SKM-1 treated with dmso at 0.1 percent for 144 hours (cell line): ENCODE results near the gene ARPC5L.
"Not testable (repeated sequence)": the region's sequence is repeated elsewhere in the genome, so short reads cannot be mapped to it uniquely, and the experiment has no call there.

Experiments used
- DNase-seq: peaks from one replicate; lab custom pipeline; 2025; ENCODE audit not compliant: unreplicated experiment; lab: John Stamatoyannopoulos, UW

ARPC5L gene

DNA sequence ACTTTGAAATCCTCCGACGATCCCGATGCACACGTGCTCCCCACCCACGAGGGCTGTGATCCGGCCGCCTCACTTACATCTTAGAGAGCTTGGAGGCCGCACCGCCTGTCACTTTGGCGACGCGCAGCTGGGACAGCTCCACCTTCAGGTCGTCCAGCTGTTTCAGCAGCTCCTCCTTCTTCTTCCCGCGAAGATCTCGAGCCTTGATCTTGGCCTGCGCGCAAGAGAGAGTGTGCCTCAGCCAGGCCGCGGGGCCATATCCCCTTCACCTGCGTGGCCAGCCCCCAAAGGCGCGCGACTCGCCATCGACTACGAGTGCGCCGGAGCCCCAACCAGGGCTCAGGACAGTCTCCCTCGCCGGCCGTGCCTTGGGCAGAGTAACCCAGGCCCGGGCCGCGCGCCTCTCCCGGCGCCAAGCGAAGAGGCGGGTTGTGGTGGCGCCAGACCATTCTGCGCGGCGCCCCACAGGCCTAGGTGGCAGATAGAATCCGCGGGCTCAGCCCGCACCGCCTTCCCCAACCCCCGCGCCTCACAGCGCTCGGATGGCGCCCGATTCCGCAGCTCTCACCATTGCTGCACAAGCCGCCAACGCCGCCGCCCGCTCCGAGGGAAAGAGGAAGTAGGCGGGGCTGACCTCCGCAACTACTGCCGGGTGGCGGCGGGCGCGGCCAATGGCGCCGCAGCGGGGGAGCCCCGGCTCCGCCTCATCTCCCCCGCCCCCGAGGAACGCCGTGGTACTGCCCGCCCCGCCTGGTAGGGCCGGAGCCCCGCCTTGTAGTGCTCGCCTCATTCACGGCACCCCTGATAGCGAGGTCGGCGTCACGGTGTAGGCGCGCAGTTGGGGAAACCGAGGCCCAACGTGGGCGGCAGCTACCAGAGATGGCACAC, at the start of gene ARPC5L, which contains the start of gene RPL35:
Gene ARPC5L, plus strand, starts transcription at position 789 of the 888 bp plus-strand sequence. CDS start 7,161 bp downstream, outside the sequence.
Gene RPL35, minus strand, starts transcription at position 616 of the 888 bp plus-strand sequence. Its CDS starts 45 bp downstream, at position 571.
- peak; percentile 90 for DNase-seq

DNA sequence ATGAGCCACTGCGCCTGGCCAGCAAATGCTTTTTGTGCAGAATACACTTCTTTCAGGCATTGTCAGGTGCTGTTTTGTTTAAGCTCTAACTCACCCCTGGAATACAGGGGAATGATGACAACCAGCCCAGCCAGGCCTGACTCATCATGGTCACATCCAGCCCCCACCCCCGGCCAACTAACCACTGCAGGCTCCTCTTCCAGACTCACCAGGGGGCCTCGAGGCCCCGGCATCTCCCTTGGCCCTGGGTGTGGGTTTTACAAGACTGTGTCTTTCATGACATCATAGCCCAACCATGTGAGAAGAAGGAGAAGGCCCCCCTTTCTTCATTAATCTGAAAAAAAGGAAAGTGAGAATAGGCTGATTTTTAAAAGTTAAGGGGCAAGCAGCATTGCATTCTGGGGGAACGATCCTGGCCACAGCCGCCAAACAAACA, 49.5 kb upstream of the ARPC5L start:
- no peak for DNase-seq

DNA sequence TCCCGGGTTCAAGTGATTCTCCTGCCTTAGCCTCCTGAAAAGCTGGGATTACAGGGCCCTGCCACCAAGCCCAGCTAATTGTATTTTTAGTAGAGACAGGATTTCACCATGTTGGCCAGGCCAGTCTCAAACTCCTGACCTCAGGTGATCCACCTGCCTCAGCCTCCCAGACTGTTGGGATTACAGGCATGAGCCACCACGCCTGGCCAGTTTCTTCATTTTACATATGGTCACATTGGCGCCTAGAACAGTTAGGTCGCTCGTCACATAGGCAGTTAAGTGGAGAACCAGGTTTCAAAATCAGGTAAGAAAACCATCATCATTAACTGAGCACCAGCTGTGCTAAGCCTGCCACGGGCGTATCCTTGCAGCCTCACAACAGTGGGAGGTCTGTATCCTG, 48.9 kb upstream of the ARPC5L start:
- DNase-seq, result no peak

DNA sequence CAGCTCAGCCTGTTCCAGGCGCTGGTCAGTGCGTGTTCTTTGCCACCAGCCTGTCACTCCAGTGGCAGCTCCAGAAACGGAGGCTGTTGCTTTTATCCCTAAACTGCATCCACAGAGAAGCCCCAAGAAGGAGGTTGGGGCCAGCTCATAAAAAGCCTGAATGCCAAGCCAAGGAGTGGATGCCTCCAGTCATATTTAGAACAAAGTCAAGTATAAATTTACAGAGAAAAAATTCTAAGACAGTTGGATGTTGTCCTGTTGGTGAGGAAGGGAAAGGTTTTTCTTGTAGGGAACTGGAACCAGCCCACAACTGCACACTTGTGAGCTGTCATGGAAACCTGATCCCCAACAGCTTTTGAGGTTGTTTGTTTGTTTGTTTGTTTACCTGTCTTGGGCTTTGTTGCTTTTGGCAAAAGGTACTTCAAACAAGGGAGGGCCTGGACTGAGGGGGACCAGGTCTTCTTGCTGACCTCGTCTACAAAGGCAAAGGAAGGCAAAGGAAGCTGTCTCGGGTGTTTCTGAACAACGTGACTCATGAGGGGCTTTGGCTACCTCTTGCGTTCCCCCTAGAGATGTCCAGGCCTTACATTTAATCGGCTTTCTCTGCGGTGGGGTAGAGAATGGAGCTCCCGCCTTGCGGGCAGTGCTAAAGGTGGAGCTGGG, 48.3 kb upstream of the ARPC5L start:
- DNase-seq, result no peak

DNA sequence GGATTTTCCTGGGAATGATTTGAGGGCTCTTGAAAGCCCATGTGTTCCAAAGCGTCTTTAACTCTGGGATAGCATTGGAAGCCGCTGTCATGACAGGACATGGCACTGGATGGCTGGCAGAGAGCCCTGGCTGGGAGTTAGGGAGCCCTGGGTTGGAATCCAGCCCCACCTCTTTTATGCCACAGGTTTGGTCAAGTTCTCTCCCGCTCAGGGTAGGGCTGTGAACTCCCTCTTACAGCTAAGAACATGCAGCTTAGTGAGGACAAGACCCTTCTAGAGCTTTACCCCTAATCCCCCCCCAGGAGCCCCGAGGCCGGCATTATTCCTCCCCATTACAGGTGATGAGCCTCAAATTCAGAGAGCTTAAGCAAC, 47.8 kb upstream of the ARPC5L start:
- no peak for DNase-seq

DNA sequence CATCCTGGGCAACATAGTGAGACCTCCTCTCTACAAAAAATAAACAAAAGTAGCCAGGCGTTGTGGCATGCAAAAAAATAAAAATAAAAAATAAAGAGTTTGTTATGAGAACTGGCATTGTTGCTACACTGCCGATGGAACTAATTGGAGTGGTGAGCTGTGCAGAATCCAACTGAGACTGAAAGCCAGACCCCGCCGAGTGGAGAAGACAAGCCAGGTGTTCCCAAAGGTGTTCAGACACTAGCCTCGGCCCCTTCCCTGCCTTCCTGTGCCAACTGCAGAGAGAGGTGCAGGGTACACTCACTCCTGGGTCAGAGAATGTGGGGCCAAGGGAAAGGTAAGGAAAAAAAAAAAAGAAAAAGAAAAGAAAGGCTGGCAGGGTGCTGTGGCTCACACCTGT, 46.3 kb upstream of the ARPC5L start:
- no peak for DNase-seq

DNA sequence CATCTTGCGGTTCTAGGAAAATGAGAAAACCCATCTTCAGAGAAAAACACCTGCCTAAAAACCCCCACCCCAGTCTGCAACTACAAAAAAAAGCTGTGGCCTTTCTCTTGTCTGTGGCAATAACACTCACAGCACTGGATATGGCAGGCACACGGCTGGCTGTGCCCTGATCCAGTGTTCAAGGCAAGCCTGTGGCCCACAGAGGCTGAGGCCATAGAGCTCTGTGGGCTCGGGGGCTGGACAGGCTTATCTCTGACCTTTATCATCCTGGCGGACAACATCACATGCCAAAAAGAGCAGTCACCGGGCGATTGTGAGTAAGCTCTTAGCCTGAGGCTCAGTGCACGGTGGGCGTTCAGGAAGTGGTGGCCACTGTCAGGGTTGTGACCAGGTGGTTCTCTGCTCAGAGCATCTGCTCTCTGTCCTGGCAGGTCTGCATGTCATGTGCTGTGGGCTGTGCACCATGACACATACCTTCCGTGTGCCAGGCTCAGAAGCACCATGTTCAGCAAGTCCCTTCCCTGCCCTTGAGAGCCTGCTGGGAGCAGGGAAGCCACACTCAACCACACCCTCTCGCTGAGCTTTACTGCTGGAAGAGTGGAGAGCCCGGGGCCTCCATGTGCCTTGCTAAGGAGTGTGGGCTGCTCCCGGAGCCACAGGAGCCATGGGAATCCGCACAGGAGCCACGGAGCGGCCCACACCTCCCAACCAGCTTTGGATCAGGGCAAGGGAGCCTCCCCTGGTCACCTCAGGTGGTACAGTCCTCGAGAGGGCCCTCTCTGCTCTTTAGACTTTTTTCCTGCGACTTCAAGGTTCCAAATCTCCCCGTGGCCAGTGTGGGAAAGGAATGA, 43.3 kb upstream of the ARPC5L start:
- peak; percentile 47 for DNase-seq

DNA sequence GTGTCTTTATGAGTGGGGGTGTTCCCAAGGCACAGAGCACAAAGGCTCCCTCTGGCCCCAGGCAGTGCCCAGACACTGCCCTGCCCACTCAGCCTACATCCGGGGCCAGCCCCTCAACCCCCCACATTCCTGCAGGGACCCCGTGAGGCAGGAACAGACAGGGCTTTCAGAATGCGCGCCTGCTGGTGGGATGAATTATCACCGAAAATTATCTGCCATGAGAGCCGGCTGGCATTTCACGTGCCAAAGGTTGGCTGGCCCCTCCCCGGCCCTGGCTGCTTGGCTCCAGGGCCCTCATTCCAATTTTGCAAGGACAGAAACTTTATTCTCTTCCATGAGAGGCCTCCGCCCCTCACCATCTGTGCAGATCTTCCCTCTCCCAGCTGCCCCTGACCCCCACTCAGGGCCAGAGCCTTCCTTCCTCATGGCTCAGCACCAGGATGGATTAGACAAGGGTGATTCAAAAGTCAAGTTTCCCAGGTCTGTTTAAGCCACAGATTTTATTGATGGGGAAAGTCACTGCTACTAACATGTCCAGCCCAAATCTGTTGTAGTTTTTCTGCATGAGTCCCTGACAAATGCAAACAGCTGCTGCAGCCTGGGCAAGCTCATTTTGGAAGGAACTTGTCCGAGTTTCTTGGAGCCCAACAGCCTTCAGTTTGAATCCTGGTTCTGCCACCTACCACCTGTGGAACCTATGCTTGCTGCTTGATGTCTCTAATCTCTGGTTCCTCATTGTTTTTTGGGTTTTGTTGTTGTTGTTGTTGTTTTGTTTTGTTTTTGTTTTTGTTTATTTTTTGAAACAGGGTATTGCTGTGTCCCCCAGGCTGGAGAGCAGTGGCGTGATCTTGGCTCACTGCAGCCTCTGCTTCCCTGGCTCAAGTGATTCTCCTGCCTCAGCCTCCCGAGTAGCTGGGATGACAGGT, 41.0 kb upstream of the ARPC5L start:
- DNase-seq, result no peak

DNA sequence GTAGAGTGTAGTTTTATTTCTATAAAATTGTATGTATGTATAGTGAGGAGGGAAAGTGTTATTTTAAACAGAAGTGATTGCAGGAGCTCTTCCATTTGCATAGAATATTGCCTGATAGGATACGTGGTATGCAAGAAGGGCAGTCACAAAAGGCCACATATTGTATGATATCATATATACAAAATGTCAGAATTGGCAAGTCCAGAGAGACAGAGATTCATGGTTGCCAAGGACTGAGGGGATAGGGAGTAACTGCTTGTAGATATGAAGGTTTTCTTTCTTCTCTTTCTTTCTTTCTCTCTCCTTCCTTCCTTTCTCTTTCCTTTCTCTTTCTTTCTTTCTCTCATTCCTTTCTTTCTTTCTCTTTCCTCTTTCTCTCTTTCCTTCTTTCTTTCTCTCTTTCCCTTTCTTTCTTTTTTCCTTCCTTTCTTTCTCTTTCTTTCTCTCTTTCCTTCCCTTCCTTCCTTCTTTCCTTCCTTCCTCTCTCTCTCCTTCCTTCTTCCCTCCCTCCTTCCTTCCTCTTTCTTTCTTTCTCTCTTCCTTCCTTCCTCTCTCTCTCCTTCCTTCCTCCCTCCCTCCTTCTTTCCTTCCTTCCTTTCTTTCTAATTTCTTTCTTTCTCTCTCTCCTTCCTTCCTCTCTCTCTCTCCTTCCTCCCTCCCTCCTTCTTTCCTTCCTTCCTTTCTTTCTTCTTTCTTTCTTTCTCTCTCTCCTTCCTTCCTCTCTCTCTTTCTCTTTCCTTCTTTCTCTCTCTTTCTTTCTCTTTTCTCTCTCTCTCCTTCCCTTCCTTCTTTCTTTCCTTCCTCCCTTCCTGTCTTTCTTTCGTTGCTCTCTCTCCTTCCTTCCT, 33.2 kb upstream of the ARPC5L start:
- no peak for DNase-seq

DNA sequence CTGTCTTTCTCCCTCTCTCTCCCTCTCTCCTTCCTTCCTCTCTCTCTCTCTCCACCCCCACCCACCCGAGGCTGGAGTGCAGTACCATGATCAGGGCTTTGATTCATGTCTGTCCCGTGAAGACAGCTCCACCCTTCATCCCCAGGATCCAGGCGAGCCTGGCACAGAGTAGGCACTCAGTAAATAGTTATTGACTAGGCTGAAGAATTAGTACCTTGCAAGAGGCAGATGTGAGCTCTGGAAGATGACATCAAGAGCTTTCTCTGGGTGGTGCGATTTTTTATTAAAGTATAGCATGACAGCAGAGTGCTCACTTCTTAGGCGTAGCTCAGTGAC, 32.6 kb upstream of the ARPC5L start:
- DNase-seq, result no peak

DNA sequence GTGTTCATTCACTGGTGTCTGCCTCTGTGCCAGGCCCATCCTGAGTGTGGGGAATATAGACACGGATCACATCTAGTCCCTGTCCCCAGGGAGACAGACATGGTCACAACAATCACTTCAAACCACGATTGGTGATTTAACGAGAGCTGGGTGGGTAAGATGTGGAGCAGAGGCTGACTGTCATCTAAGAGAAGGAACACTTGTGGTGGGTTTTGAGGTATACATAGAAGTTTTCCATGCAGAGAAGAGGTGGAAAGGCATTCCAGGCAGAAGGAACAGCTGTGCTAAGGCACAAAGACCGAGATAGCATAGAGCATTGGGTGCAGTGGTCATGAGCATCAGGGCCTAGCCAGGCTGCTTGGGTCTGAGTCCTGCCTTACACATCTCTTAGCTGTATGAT, 31.3 kb upstream of the ARPC5L start:
- no peak for DNase-seq

DNA sequence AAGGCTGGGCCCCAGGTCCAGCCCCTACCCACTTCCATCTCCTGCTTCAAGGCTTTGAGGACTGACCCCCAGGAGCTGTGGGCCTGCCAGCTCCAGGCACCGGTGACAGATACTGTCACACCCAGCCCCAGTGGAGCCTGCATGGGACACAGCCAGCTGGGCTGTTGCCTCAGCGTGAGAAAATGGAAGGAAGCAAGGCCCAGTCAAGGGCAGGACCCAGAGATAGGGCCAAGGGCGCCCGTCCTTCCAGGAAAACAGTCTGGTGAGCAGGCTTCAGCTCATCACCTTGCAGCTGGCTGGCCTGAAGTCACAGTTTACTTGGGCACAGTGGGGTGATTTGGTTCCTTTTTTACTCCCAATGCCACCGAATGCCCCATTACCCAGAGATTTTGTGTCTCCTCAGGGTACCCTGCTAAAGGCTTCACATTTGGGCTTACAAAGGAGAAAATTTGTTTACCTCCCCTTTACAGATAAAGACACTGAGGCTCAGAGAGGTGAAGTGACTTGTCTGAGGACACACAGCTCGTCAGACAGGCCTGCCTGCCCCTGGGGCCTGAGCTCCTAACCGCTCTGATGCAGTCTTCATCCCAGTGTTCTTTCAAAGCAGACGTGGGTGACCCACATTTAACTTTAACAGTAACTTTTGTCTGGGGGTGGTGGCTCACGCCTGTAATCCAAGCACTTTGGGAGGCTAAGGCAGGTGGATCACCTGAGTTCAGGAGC, 30.1 kb upstream of the ARPC5L start:
- DNase-seq, result no peak

DNA sequence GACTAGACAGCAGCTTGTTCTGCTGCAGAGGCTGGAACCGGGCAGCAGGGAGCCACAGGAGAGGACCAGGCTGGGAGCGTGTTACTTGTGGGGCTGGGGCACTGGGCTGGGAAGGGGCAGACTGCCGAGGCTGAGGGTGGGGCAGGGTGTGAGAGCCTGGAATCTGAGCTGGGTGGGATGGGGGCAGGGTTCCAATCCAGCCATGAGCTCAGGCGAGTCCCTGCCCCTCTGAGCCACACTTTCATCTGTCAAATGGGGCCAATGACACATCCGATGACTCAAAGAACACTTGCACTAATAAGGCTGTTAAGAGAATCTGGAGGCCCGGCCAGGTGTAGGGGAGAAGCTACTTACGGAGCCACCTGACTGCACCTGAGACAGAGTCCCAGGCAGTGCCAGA, 27.3 kb upstream of the ARPC5L start:
- DNase-seq, result no peak

DNA sequence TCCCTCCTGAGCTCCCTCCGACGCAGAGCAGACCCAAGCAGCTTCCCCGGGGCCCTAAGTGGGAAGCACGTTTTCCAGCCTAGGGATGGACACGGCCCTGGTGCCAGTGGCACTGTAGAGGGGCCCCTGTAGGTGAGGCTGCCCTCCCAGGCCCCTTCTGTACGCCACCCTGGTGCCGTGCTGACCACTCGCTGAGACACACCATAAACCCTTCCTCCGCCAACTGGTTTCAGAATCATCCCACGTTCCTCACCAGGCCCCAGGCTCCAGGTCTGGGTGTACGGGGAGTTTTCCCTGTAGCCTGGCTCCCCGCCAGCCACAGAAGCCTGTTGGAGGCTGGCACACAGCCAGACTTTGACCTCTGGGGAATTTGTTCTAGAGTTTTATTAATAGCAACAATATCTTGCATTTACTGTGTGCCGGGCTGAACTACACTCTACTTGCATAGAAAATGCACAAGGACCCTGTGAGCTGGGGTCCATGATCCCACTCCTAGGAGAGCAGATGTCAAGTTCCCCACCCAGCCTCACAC, 26.8 kb upstream of the ARPC5L start:
- DNase-seq, result no peak

DNA sequence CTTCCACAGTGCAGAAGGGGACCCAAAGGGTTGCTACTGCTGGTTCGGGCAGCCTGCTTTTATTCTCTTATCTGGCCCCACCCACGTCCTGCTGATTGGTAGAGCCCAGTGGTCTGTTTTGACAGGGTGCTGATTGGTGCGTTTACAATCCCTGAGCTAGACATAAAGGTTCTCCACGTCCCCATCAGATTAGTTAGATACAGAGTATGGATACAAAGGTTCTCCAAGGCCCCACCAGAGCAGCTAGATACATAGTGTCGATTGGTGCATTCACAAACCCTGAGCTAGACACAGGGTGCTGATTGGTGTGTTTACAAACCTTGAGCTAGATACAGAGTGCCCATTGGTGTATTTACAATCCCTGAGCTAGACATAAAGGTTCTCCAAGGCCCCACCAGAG, 23.8 kb upstream of the ARPC5L start:
- not testable (repeated sequence) for DNase-seq

DNA sequence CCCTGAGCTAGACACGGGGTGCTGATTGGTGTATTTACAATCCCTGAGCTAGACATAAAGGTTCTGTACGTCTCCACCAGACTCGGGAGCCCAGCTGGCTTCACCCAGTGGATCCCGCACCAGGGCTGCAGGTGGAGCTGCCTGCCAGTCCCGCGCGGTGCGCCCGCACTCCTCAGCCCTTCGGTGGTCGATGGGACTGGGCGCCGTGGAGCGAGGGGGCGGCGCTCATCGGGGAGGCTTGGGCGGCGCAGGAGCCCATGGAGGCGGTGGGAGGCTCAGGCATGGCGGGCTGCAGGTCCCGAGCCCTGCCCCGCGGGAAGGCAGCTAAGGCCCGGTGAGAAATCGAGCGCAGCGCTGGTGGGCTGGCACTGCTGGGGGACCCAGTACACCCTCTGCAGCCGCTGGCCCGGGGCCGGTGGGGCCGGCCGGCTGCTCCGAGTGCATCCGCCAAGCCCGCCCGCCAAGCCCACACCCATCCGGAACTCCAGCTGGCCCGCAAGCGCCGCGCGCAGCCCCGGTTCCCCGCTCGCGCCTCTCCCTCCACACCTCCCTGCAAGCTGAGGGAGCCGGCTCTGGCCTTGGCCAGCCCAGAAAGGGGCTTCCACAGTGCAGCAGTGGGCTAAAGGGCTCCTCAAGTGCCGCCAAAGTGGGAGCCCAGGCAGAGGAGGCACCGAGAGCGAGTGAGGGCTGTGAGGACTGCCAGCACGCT, 23.2 kb upstream of the ARPC5L start:
- not testable (repeated sequence) for DNase-seq

DNA sequence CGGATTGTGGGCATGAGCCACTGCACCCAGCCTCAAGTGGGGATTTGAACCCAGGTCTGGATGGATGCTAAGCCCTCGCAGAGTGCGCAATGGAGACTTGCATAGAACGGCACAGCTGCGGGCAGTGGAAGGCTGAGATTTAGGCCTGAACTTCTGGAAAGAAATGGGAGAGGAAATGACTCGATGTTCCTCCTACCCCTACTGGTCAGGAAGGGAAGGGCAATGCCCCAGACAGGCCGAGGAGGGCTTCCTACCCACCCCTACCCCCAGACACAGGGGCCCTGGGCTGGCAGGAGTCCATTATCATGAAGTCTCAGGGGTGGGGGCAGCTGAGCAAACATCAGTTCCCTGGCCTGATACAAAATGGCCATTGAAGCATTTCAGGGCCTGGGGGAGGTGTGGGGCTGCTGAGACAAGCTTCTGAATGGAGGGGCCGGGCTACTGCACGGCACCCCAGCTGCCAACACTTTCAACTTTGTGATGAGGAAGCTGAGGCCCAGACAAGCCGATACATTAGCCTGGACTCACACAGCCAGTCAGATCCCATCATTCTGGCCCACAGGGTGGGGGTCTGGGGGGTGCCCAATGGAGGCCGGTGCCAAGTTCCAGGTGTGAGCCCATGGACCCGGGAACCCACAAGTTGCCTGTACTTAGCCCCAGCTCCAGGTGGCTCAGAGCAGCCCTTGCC, 22.2 kb upstream of the ARPC5L start:
- no peak for DNase-seq
